ENCODE data around the gene FMNL2.

FMNL2 gene

GRCh38 chr2:152446213-152446612 is 111.2 kb downstream of the FMNL2 start:
- no peak for DNase-seq

- no peak for DNase-seq
Observed at GRCh38 chr2:152447897-152448296, 112.9 kb downstream of the FMNL2 start.

- no peak for DNase-seq
Observed at GRCh38 chr2:152448606-152449005, 113.6 kb downstream of the FMNL2 start.

DNA sequence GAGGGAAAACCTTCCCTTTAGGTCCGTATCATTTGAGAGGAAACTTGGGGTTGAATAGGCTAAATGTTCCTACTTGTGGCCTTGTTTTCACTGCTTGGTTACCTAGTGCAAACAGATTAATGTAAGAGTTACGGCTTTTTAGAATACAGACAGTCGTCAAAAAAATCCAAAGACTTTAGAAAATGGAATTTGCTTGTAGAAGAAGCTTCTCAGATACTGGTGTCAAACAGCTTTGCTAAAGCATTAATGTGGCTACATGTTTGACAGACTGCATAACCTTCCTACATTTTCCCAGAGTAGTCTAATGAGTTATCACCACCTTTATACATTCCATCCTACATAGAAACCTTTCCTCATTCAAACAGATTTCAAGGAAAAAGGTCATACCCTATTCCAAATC is 114.6 kb downstream of the FMNL2 start:
- DNase-seq = no peak

DNA sequence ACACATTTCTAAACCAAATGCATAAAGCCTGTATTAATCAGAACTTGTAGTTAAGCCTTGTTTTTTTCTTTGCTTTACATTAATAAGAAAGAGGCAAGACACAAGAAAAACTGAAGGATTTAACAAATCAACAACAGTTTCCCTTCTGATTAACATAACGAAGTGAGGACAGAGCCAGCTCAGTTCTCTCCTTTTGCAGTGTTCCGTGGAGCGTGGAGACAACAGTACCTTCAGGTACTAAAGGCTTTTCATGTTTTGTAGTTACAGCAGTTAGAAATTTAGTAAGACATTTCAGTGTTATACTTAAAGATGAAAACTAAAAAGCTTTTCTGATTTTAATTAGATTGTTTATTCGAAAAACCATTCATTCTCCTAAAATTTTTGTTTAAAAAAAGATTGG is 115.2 kb downstream of the FMNL2 start:
- no peak for DNase-seq

- peak in 1 of 51 donors; percentile 20 for DNase-seq
Observed at GRCh38 chr2:152452256-152452973, 117.4 kb downstream of the FMNL2 start.

DNA sequence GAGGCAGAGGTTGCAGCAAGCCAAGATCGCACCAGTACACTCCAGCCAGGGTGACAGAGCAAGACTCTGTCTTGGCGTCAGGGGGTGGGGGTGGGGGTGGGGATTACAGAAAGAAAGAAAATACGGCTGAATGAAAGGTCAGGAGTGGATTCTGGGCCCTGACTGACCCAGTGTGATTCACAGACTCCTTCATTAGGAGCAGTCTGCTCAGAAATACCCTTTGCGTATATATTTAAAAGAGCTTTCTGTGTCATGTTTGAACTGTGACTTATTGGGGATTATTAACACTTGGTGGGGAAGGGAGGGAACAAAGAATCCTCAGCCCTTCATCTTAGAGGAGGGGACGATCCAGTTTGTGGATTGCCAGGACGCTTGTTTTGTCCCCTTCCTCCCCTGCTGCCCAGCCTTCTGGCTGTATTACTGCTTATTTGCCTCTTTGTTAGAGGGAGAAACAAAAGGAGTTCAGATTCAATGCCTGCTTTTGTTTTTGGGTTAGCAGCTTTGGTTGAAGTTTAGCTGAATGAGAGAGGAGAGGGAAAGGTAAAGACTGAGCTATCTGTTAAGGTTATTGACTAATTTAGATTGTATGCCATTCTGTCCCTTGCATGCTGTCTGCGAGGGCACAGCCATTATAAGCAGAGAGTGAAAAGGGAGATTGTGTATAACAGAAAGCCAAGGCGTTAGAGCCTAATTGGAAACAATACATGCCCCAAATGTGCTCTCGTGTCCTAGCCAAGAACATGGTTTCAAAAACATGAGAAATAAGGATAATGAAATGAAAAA is 118.3 kb downstream of the FMNL2 start:
- peak in 30 of 51 donors; percentile 16 to 94 (median 52) for DNase-seq

DNA sequence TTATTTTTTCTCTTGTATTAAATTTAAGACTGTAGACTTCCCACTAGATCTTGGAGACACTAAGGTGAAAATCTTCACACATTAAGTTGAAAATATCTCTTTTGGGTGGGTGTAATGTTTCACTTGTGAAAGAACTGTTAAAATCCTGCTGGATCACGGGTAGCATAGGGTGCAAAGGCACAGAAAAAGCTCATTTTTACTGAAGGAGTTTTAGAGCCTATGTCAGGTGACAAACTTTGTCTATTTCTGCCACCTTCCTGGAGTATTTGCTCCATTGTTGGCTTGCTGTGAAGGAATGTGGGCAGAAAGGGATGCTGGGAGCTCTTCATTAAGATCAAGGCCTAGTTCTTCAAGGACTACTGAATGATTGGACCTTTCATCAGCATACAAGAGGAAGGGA is 119.4 kb downstream of the FMNL2 start:
- no peak for DNase-seq

- no peak for DNase-seq
Observed at GRCh38 chr2:152454960-152455359, 120.0 kb downstream of the FMNL2 start.

GRCh38 chr2:152455738-152456137 is 120.8 kb downstream of the FMNL2 start:
- no peak for DNase-seq

DNA sequence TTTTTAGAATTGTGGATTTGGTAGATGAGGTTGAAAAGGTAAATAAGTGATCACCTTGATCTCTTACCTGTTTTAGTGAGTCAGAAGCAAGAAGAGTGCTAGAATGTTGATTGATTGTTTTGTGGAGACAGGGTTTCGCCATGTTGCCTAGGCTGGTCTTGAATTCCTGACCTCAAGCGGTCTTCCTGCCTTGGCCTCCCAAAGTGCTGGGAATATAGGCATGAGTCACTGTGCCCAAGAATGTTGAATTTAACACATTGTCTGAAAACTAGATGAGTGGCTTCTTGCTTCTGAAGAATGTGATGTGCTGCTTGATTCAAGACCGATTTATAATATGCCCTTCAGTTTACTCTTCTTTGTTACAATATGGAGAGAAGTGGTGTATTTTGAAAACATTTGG is 121.3 kb downstream of the FMNL2 start:
- no peak for DNase-seq

DNA sequence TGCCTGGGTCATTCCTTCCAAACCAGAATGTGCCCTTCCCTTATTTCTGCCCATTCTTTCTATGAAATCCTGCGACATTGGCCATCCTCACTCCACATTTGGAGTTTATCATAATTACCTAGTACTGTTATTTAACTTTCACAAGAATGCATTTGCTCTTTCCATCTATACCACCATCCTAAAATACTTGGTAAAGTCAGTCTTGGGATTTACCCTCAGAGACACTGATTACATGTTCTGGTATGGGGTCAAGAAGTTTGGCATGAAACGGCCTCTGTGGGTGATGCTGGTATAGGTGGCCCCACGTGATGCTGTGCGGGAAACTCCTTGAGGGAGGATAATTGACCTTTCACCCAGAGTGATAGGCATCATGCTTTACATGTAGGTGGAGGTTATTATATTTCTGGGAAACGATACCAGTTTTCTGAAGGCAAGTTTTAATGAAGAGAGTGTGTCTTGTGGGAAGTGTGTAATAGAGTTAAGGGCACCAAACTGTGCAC is 123.5 kb downstream of the FMNL2 start:
- DNase-seq = no peak

- DNase-seq = no peak
Observed at GRCh38 chr2:152459091-152459490, 124.1 kb downstream of the FMNL2 start.

GRCh38 chr2:152460567-152460966 is 125.6 kb downstream of the FMNL2 start:
- DNase-seq = peak in 1 of 51 donors; percentile 4

GRCh38 chr2:152462120-152462519 is 127.1 kb downstream of the FMNL2 start:
- no peak for DNase-seq

DNA sequence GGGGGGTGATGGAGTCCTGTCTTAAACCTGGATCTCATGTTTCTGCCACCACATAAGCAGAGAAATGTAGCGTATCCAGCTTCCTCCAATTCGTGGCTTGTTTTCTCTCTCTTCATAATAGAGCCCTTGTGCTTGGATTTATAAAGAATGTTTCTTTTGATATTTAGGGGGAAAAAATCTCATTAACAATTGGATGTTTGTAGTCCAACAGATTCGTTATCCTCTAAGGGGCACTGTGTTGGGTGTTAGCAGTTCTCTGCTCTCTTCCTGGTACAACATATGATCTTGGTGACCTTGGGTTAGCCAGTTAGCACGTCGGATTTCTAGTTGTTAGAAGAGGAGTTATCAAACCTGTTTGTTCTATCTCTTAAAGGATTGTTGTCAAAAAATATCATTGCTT is 127.8 kb downstream of the FMNL2 start:
- peak in 8 of 51 donors; percentile 21 to 78 (median 34) for DNase-seq

GRCh38 chr2:152464851-152465470 is 130.0 kb downstream of the FMNL2 start:
- peak in 8 of 51 donors; percentile 5 to 72 (median 28) for DNase-seq

- DNase-seq = no peak
Observed at GRCh38 chr2:152465541-152465940, 130.6 kb downstream of the FMNL2 start.

GRCh38 chr2:152466041-152466440 is 131.1 kb downstream of the FMNL2 start:
- DNase-seq = peak in 1 of 51 donors; percentile 15

- peak in 2 of 51 donors; percentile 19 to 21 for DNase-seq
Observed at GRCh38 chr2:152466980-152467676, 132.2 kb downstream of the FMNL2 start.

DNA sequence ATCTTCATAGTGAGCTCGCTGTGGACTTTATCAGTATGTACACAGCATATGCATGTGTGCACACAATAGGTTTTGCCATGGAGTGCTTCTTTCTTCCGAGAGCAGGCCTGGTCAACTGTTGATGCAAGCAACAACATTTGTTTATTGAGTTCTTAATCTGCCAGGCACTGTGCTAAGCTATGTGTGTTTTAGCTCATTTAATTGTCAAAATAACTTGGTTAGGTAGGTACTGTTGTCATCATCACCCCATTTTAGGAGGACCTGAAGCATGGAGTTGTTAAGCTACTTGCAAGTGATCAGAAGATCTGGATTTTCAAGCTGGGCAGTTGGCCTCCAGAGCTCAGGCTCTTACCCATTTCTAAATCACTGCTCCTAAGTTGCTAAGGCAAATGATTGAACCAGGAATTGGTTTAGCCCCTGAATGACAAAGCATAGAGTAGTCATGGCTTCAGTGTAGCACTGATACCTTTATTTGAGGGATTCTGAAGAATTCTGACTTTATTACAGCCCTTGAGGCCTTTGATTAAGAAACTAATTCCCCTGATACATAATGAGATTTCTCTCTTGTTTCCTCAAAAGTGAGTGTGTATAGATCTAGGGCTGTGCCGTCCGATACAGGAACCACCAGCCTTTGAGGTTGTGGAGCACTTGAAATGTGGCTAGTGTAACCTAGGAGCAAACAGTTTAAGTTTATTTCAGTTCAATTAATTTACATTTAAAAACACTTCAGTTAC is 132.9 kb downstream of the FMNL2 start:
- DNase-seq = no peak
